LHCN-M2 (cell line): Measurements from ENCODE around the gene CADM3. TPM values are rescaled to one million over a fixed set of nuclear protein-coding genes. Genes with fewer than 3 reads are reported as not detected.
A peak's percentile ranks its signal among the peaks of the same experiment; 100 is the strongest.

Experiments used
- DNase-seq: peaks from one replicate; pipeline ENCODE4 v3.0.0-alpha.2; 2012; ENCODE audit warnings: low read depth
- polyA plus RNA-seq: library from polyadenylated mRNA; unstranded; fragments of >200 nt; gene quantifications from one replicate; pipeline ENCODE4 v1.2.1, GENCODE V29; 2012; ENCODE audit warnings: missing spikeins
- total RNA-seq: library from RNA; depleted of rRNA; stranded (reverse); fragments of >200 nt; gene quantifications from 2 replicates; pipeline ENCODE4 v1.2.3, GENCODE V29; 2014; rRNA removed

CADM3 gene, protein sequence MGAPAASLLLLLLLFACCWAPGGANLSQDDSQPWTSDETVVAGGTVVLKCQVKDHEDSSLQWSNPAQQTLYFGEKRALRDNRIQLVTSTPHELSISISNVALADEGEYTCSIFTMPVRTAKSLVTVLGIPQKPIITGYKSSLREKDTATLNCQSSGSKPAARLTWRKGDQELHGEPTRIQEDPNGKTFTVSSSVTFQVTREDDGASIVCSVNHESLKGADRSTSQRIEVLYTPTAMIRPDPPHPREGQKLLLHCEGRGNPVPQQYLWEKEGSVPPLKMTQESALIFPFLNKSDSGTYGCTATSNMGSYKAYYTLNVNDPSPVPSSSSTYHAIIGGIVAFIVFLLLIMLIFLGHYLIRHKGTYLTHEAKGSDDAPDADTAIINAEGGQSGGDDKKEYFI
- 0.86 and 1.0 TPM in 2 replicates for total RNA-seq
- polyA plus RNA-seq: 2.8 TPM

DNA sequence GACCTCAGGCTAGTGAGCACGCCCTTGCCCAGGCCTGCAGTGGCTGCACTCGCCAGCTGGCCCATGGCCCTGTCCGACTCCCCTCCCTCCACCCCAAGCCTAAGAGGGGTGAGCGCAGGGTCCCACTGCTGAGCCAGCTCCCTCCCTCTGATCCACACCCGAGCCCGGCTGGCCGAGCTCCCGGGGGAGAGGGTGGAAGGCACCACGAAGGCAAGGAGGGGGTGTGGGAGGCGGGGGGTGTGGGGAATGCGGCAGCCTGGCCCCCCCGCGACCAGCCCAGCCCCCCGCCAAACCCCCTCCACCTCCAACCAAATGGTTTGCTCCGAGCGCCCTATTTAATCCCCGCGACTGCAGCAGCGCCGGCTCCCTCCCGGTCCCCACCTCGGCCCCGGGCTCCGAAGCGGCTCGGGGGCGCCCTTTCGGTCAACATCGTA, at the start of gene CADM3:
CADM3 (plus strand) TSS at position 362 of the 434 bp plus-strand sequence. CDS start 151 bp downstream, outside the sequence.
- no peak for DNase-seq

DNA sequence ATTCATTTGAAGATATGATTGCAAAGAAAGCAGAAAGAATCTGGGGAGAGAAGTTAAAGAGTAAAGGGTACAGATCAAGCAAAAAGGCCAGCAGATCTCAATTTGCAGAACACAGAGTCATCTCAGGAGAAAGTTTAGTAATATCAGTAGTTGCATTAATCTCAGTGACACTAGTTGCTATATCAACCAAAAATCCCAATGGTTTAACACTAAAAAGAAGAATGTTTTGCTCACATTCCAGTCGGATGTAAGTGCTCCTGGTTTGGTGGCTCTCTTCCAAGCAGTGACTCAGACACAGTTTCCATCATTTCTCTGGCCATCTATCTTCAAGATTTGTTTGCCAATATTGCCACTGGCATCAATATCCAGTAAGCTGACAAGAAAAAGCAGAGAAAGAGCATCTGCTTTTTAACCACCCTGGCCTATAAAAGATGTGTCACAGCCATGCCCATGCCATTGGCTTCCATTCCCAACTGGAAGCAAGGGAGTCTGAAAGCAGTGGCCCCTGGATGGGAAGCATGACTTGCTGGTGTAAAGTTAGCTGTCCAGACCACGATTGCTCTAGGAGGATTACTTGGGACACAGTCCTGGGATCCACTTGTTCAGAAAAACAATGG, 49.3 kb upstream of the CADM3 start:
- DNase-seq: peak; percentile 68

DNA sequence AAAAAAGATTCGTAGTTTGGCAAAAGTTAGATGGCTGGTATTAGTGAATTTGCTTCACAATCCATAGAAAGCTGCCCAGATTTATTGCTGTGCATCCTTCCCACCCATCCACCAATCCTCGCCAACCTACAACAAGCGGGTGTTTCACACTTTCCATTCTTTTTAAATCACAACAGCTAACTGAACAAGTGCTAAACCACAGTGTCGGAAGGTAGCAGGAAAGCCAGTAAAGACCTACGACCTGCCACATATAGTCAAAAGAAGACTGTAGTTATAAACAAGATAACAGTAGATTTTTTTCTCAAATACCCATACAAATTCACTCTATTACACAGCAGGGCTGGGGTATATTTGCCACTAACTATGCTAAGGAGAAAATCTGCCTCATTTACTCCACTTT, 47.8 kb upstream of the CADM3 start:
- DNase-seq: no peak

DNA sequence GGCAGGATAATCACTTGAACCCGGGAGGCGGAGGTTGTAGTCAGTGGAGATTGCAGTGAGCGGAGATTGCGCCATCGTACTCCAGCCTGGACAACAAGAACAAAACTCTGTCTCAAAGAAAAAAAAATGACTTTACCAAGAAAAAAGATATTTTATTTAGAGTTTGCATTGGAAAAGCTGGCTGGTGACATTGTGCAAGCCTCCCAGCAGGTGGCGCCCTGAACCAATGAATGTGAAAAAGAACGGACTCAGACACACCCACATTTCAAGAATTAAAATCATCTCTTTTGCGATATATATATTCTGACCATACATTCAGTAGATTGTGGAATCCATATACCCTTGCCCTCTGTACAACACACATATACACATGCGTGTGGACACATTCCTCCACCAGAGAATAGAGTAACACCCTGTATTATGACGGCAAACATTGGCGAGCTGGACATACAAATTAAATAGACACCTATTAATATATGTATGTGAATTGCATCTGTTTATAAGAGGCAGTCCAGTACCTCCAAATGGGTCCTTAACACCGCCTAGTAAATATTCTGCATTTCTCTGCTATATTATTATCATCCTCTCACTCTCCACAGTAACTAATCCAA, 39.0 kb upstream of the CADM3 start:
- peak; percentile 55 for DNase-seq

DNA sequence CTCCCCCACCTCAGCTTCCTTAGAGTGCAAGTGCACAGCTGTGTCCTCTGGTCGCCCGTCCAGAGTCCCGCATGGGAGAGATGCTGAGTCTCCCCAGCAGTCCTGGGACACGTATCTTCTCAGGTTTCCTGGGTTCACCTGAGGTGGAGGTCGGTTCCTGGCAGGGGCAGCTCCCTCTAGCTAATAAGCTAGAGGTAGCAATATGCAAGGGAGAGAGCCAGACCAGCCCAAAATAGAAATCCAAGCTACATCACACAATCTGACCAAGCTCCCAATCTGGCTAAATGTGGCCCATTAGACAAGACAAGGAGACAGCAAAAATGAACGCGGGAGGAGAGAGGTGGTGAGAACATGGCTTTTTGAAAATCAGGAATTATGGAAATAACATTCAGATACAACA, 30.9 kb upstream of the CADM3 start:
- DNase-seq: no peak

DNA sequence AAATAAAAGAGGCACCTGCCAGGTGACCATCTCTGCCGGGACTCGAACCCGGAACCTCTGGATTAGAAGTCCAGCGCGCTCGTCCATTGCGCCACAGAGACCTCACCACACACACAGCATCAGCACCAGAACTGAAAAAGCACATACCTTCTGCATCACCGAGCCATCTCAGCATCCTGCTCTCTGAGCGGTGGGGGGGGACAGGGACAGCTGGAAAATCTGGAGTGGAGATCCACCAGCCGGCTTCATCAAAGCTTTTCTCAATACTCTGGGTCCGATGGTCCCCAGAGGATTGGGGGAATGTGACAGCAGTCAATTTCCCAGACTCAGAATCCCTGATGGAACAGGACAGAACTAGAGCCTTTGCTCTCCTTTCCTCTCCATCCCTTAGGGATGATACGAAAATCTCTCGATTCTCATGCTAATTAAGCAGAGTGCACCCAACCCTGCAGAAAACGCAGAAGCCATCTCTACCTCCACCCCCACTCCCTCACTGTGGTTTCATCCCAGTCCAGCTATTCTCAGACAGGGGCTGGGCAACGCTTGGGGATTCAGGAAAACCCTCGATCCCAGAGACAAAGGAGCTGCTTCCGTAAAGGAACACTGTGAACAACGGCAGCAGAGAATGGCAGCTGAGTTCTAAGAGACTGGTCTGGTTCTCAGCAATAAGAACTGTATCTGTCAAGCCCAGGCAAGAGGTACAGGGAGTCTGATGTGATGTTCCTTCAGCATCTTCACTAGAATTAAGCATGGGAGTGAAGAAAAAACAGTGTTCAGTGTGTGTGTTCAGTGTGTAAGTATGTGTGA, 29.6 kb upstream of the CADM3 start:
- peak; percentile 61 for DNase-seq

DNA sequence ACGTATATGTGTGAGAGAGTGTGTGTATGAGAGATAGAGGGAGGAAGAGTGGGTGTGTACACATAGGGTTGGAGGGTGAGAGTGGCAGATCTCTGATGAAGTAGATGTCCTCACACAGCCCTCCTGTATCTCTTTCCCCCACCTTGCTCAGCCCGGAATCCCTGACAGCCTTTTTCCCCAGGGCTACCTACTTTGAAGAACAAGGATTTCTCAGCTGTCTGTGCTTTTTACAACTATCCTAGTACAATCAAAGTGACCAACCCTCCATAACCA, 29.1 kb upstream of the CADM3 start:
- DNase-seq: no peak

DNA sequence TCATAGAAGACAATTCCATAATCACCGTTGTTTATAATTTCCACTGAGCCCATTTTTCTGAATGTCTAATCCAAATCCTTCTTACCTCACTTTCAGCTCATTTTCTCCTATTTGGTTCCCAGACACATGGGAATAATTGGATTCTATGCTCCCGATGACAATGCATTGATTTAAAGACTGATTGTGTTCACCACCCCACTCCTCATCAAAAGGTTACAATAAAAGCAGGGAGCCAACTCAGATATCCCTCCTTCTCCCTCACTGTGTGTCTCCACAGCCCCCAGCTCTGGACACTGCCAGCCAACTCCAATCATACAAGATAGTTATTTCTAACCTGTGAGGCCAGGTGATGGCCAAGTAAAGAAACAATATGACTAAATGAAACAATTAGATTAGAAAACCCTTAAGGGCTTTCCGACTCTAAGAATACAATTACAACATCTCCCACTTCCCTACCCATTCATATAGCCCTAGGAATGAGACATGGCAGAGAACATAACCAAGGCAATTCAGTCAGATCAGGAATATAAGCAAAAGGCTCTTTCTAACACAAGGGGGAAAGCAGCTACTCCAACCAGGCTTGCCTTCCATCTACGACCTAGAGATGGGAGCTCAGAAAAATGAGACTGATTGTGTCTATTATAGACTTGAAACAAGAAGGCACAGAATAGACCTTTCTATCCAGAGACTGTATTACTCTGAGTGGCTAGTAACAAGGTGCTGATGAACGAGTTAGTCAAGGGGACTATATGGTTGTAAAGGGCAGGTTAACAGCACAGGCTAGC, 28.5 kb upstream of the CADM3 start:
- DNase-seq: no peak

DNA sequence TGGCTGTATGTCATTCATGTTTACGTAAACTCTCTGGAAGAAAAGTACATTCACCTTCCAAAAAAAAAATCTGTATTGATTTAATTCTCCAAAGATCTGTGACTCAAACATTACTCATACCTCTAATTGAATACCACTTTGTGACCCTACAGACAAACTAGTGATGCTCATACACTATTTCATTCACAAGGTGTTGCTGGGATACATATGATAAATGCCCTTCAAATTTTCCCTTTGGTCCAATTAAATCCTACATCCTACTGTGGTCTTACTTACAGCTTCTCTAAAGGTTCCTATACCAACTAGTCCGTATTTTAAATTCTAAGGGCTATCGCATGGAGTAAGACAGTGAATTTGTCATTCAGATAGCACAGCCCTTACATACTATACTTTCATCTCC, 26.8 kb upstream of the CADM3 start:
- DNase-seq: no peak

DNA sequence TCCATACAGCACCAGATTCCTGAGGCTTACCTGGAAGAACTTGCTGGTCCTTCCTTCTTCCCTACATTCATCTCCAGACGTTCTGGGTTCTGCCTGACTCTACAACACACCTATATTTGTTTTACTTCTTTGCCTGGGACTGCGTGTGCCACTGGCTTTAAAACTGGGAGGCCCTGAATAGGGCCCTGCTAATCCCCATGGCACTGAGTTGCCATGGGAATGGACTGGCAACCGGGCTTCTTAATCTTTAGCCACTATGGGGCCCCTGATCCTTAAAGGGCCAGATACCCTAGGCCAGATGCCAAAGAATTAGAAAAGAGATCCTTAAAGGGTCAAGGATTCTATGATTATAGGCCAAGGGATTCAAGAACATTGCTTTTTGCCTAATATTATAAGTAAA, 24.4 kb upstream of the CADM3 start:
- no peak for DNase-seq

DNA sequence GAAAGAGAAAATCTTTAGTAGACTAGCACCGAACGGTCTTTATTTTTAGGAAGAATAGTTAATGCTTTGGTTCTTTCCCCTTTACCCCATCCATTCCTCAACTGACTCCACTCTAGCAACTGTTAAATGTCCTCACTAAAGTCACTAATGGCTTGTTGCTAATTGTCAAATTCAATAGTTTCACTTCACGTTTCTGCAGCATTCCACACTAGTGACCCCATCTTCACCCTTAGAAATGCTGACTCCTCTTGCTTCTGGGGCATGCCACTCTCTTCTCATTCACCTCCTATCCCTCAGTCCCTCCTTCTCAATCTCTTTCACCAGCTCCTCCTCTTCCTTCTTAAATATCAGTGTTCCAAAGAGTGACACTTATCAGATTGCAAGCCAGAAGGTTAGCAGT, 19.4 kb upstream of the CADM3 start:
- no peak for DNase-seq

DNA sequence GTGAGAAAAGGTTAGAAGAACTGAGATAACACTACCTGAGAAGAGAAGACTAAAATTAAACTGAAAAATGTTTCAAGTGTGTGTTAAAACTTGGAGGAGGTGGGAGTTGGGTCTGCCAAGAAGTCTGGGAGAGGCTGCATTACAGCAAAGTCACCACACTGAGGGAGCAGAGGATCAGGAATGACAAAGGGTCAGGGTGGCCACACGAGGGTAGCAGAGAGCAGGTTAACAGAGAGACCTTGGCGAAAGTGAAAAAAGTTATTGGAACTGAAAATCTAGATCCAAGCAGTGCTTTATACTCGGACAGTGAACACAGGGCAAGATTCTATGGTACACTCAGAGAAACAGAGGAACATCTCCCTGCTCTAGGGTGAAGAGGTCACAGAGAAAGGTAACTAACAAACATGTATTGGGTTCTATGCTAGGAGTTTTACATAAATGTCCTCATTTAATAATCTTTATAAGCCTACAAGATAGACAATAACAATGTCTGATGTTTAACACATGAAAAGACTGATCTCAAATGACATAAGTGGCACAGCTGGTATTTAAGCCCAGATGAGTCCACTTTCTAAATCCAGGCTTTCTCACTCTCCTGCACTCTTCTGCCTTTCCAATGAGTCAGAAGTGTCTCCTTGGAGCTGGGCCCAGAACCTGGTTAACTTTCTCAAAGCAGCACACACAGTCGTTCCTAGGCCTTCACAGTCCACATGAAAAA, 10.3 kb upstream of the CADM3 start:
- peak; percentile 92 for DNase-seq

DNA sequence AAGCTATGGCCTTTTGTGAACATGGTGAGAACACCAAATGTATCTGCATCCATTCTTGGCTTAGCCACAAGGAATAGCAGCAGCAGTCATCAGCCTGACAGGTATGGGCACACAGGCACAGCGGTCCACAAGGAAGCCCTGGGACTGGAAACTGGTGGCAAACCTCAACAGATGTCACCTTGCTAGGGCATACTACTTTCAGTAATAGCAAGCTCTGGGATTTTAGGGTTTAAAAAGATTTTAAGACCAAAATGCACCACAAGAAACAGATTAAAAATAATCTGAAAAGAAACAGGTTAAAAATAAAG, 9.7 kb upstream of the CADM3 start:
- DNase-seq: no peak

DNA sequence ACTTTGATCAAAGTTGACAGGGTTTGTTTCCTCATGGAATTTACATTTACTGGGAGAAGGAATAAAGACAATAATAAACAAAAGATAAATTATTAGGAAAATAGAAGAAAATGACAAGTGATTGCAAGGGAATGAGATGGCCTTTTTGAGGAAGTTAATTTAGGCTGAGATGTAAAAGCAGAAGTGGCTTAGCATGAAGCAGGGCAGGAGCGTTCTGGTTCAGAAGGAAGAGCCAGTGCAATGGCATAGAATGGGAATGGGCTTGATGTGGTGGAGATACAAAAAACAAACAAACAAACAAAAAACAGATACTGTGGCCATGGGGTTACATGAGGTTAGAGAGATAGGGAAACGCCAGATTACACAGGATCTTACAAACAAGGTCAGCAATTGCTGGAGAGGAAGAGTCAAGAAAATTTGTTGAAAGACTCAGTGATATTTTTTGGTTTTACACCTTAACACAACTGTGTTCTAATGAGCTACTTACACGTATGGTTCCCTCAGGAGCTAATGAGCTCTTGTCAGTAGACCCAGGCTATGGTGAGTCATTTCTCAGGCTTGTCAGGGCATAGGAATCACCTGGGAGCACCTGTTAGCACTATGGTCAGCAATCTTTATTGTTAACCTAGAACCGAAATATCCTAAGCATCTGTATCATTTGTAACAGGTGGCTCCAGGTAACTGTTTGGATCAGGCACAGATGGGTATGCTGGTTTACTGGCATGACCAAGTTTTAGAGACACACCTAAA, 8.7 kb upstream of the CADM3 start:
- no peak for DNase-seq

DNA sequence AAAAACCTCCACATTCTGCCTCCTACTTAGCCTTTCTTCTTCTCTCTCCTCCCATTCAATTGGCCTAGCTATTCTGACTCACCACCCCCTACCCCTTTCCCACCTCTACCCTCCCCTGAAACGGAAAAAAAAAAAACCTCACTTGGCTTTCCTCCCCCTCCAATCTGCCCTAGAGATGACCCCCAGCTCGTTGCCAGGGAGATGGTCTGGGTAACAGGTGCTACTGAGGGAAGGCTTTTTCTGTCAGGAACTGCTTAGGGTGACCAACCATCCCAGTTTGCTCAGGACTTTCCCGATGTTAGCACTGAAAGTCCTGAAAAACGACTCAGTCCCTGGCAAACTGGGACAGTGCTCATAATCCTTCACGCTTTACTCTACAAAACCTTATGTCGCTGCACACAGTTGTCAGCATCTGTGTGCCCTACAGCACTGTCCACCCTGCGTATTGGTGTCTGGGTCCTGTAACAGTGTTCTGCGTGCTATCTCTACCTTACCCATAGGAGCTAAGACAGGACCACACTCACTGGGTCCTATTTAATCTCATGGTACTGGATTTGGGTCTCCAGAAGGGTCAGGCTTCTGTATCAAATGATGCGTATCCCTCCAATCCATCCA, 7.7 kb upstream of the CADM3 start:
- DNase-seq: peak; percentile 47

DNA sequence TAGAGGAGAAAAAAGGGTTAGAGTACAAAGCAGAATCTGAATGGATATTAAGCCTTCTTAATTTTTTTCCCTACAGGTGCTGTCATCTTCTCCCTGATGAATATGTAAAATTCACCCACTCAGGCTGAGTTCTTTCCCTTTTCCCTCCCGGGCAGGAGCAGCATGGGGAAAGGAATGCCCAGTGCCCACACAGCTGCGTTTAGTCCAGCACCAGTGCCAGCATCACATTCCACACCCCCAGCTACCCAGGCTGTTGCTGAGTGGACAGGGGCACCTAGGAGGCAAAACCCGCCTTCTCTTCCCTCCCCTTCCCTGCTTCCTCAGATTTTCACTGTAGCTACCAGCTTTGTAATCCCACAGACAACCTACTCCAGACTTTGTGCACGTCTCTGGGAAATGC, 3.4 kb upstream of the CADM3 start:
- DNase-seq: peak; percentile 1

DNA sequence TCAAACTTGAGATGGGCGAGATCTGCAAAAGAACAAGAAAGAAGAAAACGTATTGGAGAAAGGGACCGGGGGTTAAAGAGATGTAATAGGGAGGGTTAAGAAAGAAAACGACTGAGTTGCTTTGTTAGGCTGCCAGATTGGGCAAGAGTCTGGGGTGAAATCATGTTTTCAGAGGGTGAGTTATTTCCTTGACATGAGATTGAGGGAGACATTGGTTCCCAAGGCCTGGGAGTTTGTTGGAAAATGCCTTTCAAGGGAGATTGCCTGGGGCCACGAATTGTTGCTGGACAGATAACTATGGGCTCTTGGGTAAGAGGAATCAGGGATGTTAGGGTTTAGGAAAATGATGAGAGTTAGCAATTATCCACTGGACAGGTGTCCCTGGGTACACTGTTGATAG, 776 bp upstream of the CADM3 start:
- DNase-seq: no peak

DNA sequence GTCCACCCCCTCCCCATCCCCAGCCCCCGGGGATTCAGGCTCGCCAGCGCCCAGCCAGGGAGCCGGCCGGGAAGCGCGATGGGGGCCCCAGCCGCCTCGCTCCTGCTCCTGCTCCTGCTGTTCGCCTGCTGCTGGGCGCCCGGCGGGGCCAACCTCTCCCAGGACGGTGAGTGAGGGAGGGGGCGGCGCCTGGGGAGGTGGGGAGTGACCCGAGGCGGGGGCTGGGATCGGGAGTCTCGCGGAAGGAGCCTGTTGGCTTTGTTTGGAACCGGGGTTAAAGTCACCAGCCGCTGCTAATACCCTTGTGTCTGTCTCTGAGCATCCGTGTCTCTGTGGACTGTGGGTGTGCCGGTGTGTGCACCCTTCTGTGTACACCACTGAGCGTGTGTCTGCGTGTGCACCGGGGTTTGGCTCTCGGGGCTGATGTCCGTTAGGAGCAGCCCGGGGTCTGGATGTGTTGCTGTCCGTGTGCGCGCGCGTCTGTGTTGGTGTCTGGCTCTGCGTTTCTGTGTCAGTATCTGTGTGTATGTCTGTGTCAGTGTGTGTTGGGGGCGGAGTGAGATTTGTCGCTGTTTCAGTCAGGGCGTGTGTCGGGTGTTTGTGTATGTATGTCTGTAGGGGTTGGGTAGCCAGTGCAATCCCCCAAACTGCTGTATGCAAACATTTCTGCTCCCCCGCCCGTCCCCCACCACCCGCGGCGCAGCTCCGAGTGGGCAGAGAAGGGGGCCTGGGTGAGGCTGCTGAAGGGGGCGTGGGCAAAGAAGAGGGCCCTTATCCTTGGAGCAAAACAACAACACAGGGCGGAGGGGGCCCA, 480 bp downstream of the CADM3 start:
- no peak for DNase-seq
